Esophagus squamous epithelium (tissue), 4 donors: ENCODE data around the gene MTURN.

Experiments used
- CTCF ChIP-seq, 6 experiments: fragments of 450-650 bp in 4 of 6; fragments of 200-600 bp in 2 of 6; sonication (generic) in 2 of 6; IDR thresholded peaks; one replicate each; pipeline ENCODE4 v1.5.1; 2016 to 2019; ENCODE audit warnings: antibody characterized with exemption in 6 of 6, mild to moderate bottlenecking in 4 of 6, moderate library complexity in 4 of 6
- POLR2A ChIP-seq, 4 donors: fragments of 450-650 bp; IDR thresholded peaks; one replicate each; pipeline ENCODE4 v1.6.1; 2017; ENCODE audit warnings: antibody characterized with exemption in 4 of 4, mild to moderate bottlenecking in 4 of 4, moderate library complexity in 3 of 4

DNA sequence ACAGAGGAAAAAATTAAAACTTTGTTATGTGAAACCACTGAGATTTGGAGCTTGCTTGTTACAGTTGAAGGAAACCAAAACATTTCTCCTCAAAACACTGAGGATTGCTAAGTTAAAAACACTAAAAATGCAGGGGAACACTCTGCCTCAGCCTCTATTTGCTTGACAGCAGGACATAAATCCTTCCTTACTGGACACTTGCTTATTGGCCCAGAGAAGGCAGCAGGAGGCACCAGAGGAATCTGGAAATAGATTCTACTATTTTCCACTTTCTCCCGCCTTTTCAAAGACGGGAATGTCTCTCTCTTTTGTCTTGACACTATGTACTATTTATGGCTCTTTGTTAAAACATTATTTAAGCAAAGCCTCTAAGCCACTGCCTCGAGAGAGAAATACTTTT lies 67.9 kb downstream of the MTURN start:
- TF ChIP-seq CTCF (IDR thresholded peaks at IDR 0.05) = no peak
- no peak for TF ChIP-seq POLR2A (IDR thresholded peaks at IDR 0.05)
